Muscle layer of colon (tissue), 2 donors: Measurements from ENCODE around the gene SAMD3.
"Not testable (repeated sequence)": the region's sequence is repeated elsewhere in the genome, so short reads cannot be mapped to it uniquely, and the experiment has no call there.

Experiments
- H3K27ac ChIP-seq: one replicate; pipeline ENCODE4 v1.7.0; 2013; ENCODE audit warnings: low read depth, mild to moderate bottlenecking, low read length, moderate library complexity
- H3K27me3 ChIP-seq, 2 donors: one replicate each; pipeline ENCODE4 v1.7.0; 2013; ENCODE audit warnings: low read length in 2 of 2, mild to moderate bottlenecking in 2 of 2; ENCODE audit not compliant: insufficient read depth in 2 of 2, control insufficient read depth in 1 of 2
- H3K36me3 ChIP-seq: one replicate; pipeline ENCODE4 v1.7.0; 2013; ENCODE audit warnings: mild to moderate bottlenecking, low read length; ENCODE audit not compliant: insufficient read depth
- H3K4me1 ChIP-seq: one replicate; pipeline ENCODE4 v1.7.0; 2013; ENCODE audit warnings: mild to moderate bottlenecking, low read length; ENCODE audit not compliant: insufficient read depth
- H3K4me3 ChIP-seq, 2 donors: one replicate each; pipeline ENCODE4 v1.7.0; 2013; ENCODE audit warnings: low read length in 2 of 2, low read depth in 1 of 2, mild to moderate bottlenecking in 1 of 2, moderate library complexity in 1 of 2
- H3K9ac ChIP-seq: one replicate; pipeline ENCODE4 v1.7.0; 2013; ENCODE audit warnings: low read length
- H3K9me3 ChIP-seq: one replicate; pipeline ENCODE4 v1.7.0; 2013; ENCODE audit warnings: mild to moderate bottlenecking, low read length
- donor health status: abdominal sarcoma.
- donor health status: Adenocarcinoma of cecum.

SAMD3 gene

GRCh38 chr6:130207979-130208649 is 14.6 kb downstream of the SAMD3 start:
- Histone ChIP-seq H3K9me3 (no peaks in the 10 kb centered on the region), H3K27ac (no peak overlapping the region), H3K4me3 (no peak overlapping the region), H3K4me1 (peaks cover 4% of the 10 kb centered on the region), H3K9ac (no peak overlapping the region), H3K27me3 (no peaks in the 10 kb centered on the region), H3K36me3 (no peaks in the 10 kb centered on the region)

- H3K9ac ChIP-seq, result no peak overlapping the region
- H3K27me3 ChIP-seq, result no peaks in the 10 kb centered on the region
- H3K9me3 ChIP-seq, result no peaks in the 10 kb centered on the region
- H3K27ac ChIP-seq, result no peak overlapping the region
- H3K4me3 ChIP-seq, result no peak overlapping the region
- H3K4me1 ChIP-seq, result no peaks in the 10 kb centered on the region
- H3K36me3 ChIP-seq, result no peaks in the 10 kb centered on the region
These were observed 16.3 kb downstream of the SAMD3 start for GRCh38 chr6:130206479-130206878.

GRCh38 chr6:130204322-130204721 is 18.4 kb downstream of the SAMD3 start:
- H3K4me3 ChIP-seq, result no peak overlapping the region

GRCh38 chr6:130203370-130203769 is 19.4 kb downstream of the SAMD3 start:
- H3K9ac ChIP-seq, result no peak overlapping the region
- no peak overlapping the region for H3K27ac ChIP-seq
- H3K4me3 ChIP-seq, result no peak overlapping the region
- no peaks in the 10 kb centered on the region for H3K4me1 ChIP-seq
- H3K27me3 ChIP-seq, result no peaks in the 10 kb centered on the region
- H3K9me3 ChIP-seq, result peaks cover 5% of the 10 kb centered on the region
- no peaks in the 10 kb centered on the region for H3K36me3 ChIP-seq

More at GRCh38 chr6:130204322-130204721, 18.4 kb downstream of the SAMD3 start:
- Histone ChIP-seq H3K9ac (no peak overlapping the region), H3K36me3 (no peaks in the 10 kb centered on the region), H3K9me3 (peaks cover 4% of the 10 kb centered on the region), H3K27ac (no peak overlapping the region), H3K4me1 (no peaks in the 10 kb centered on the region), H3K27me3 (no peaks in the 10 kb centered on the region)

- Histone ChIP-seq H3K36me3 (no peaks in the 10 kb centered on the region), H3K9me3 (peaks cover 5% of the 10 kb centered on the region), H3K4me1 (no peaks in the 10 kb centered on the region), H3K27ac (no peak overlapping the region), H3K27me3 (no peaks in the 10 kb centered on the region), H3K9ac (no peak overlapping the region), H3K4me3 (no peak overlapping the region)
These were observed 20.0 kb downstream of the SAMD3 start for GRCh38 chr6:130202782-130203181.

- H3K9ac ChIP-seq, result no peak overlapping the region
- H3K9me3 ChIP-seq, result peaks cover 5% of the 10 kb centered on the region
- H3K36me3 ChIP-seq, result no peaks in the 10 kb centered on the region
- no peak overlapping the region for H3K27ac ChIP-seq
- no peaks in the 10 kb centered on the region for H3K27me3 ChIP-seq
- H3K4me1 ChIP-seq, result no peaks in the 10 kb centered on the region
- H3K4me3 ChIP-seq, result no peak overlapping the region
These were observed 22.7 kb downstream of the SAMD3 start for GRCh38 chr6:130200020-130200419.

- Histone ChIP-seq H3K27me3 (no peaks in the 10 kb centered on the region), H3K27ac (no peak overlapping the region), H3K4me1 (no peaks in the 10 kb centered on the region), H3K9ac (no peak overlapping the region), H3K4me3 (no peak overlapping the region), H3K9me3 (peaks cover 5% of the 10 kb centered on the region), H3K36me3 (no peaks in the 10 kb centered on the region)
These were observed 24.2 kb downstream of the SAMD3 start for GRCh38 chr6:130198483-130199035.

DNA sequence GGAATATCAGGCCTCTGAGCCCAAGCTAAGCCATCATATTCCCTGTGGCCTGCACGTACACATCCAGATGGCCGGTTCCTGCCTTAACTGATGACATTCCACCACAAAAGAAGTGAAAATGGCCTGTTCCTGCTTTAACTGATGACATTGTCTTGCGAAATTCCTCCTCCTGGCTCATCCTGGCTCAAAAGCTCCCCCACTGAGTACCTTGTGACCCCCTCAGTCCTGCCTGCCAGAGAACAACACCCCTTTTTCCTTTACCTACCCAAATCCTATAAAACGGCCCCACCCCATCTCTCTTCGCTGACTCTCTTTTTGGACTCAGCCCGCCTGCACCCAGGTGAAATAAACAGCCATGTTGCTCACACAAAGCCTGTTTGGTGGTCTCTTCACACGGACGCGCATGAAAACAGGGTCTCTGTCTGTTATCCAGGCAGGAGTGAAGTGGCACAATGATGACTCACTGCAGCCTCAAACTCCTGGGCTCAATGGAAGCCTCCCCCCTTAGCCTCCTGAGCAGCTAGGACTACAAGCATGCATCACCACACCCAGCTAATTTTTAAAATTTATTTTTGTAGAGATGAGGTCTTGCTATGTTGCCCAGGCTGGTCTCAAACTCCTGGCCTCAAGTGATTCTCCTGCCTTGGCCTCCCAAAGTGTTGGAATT is 24.8 kb downstream of the SAMD3 start:
- H3K4me1 ChIP-seq, H3K4me3 ChIP-seq, H3K9me3 ChIP-seq, H3K9ac ChIP-seq, H3K36me3 ChIP-seq, H3K27ac ChIP-seq, H3K27me3 ChIP-seq: not testable (repeated sequence)

DNA sequence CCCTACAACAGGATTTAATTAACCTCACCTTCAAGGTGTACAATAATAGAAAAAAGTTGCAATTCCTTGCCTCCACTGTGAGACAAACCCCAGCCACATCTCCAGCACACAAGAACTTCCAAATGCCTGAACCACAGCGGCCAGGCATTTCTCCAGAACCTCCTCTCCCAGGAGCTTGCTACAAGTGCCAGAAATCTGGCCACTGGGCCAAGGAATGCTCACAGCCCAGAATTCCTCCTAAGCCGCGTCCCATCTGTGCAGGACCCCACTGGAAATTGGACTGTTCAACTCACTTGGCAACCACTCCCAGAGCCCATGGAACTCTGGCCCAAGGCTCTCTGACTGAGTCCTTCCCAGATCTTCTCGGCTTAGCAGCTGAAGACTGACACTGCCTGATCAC is 28.3 kb downstream of the SAMD3 start:
- not testable (repeated sequence) for H3K27ac ChIP-seq, H3K4me1 ChIP-seq, H3K9ac ChIP-seq, H3K36me3 ChIP-seq, H3K9me3 ChIP-seq, H3K4me3 ChIP-seq, H3K27me3 ChIP-seq

DNA sequence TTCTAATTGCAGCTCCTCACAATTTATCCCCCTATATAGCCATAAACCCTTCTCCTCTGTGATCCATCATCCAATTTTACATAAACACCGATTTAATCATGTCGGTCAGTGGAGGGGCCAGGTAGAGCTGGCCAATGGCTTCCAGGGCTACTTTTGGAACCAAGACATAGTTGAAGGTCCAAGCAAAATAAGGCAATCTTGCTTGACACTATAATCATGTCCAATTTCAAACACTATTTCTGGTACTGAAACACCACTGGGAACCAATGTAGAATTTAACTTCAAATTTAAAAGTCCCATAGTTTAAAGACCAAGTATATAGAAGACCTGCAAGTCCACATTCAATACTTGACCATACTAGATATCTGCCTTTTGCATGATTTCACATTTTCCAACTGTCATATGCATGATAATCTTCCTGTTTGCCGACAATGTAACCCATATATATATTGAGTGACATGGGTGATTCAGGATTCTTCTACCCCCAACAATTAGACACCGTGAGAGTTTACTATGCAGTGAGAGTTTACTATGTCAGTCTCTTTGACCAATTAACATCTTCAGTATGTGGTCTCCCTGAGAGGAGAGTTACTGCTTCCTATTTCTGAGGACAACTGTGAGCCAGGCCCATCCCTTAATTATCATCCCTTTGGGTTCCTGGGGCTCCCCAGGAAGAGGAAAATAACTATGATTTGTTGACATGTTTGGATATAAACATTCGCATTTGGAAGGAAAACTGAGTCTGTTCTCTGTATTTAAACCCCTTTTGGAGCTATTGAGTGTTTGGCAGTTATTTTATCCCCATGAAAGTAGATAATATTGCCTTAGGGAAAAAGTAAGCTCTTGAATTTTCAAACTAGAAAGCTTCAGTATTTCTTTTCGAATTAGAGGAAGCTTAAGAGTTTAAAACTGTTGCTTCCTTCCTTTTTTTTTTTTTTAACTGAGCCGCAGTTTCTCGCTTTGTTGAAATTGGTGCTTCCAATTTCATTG is 31.8 kb downstream of the SAMD3 start:
- Histone ChIP-seq H3K27ac (no peak overlapping the region), H3K36me3 (no peaks in the 10 kb centered on the region), H3K9ac (no peak overlapping the region), H3K4me1 (no peaks in the 10 kb centered on the region), H3K9me3 (no peaks in the 10 kb centered on the region), H3K27me3 (no peaks in the 10 kb centered on the region), H3K4me3 (no peak overlapping the region)
